Rectal smooth muscle tissue (tissue), 1 donor: ENCODE results near the gene MGAT4B.

ENCODE experiments used
- H3K27ac ChIP-seq: one replicate; pipeline ENCODE4 v1.7.0; 2013; ENCODE audit warnings: low read depth, low read length, inconsistent platforms
- H3K27me3 ChIP-seq: one replicate; pipeline ENCODE4 v1.7.0; 2013; ENCODE audit warnings: low read length; ENCODE audit not compliant: control insufficient read depth, insufficient read depth
- H3K36me3 ChIP-seq: one replicate; pipeline ENCODE4 v1.7.0; 2013; ENCODE audit warnings: low read length; ENCODE audit not compliant: control insufficient read depth, insufficient read depth
- H3K4me1 ChIP-seq: one replicate; pipeline ENCODE4 v1.7.0; 2013; ENCODE audit warnings: low read length; ENCODE audit not compliant: control insufficient read depth, insufficient read depth
- H3K4me3 ChIP-seq: one replicate; pipeline ENCODE4 v1.7.0; 2013; ENCODE audit warnings: low read length
- H3K9ac ChIP-seq: one replicate; pipeline ENCODE4 v1.7.0; 2013; ENCODE audit warnings: low read length

Gene MGAT4B

GRCh38 chr5:179801304-179802206 is 5.1 kb downstream of the MGAT4B start:
- H3K4me1 ChIP-seq, result peaks cover 9% of the 10 kb centered on the region
- H3K4me3 ChIP-seq, result no peak overlapping the region
- H3K36me3 ChIP-seq, result peaks cover 23% of the 10 kb centered on the region
- no peaks in the 10 kb centered on the region for H3K27me3 ChIP-seq
- H3K27ac ChIP-seq, result no peak overlapping the region
- no peak overlapping the region for H3K9ac ChIP-seq

GRCh38 chr5:179800696-179801201 is 5.9 kb downstream of the MGAT4B start:
- no peak overlapping the region for H3K4me3 ChIP-seq
- peaks cover 23% of the 10 kb centered on the region for H3K36me3 ChIP-seq
- H3K4me1 ChIP-seq, result peaks cover 9% of the 10 kb centered on the region

GRCh38 chr5:179800071-179800695 is 6.5 kb downstream of the MGAT4B start:
- Histone ChIP-seq H3K4me3 (no peak overlapping the region), H3K36me3 (peaks cover 23% of the 10 kb centered on the region), H3K9ac (no peak overlapping the region), H3K4me1 (peaks cover 5% of the 10 kb centered on the region), H3K27me3 (no peaks in the 10 kb centered on the region), H3K27ac (no peak overlapping the region)

More at GRCh38 chr5:179800696-179801201, 5.9 kb downstream of the MGAT4B start:
- Histone ChIP-seq H3K9ac (no peak overlapping the region), H3K27ac (no peak overlapping the region), H3K27me3 (no peaks in the 10 kb centered on the region)

GRCh38 chr5:179799644-179799973 is 7.1 kb downstream of the MGAT4B start:
- Histone ChIP-seq H3K27me3 (no peaks in the 10 kb centered on the region), H3K36me3 (peaks cover 23% of the 10 kb centered on the region), H3K4me3 (no peak overlapping the region), H3K27ac (no peak overlapping the region), H3K4me1 (no peaks in the 10 kb centered on the region), H3K9ac (no peak overlapping the region)

- Histone ChIP-seq H3K9ac (no peak overlapping the region), H3K27ac (no peak overlapping the region), H3K4me3 (no peak overlapping the region), H3K4me1 (no peaks in the 10 kb centered on the region), H3K36me3 (peaks cover 23% of the 10 kb centered on the region), H3K27me3 (no peaks in the 10 kb centered on the region)
These were observed 7.7 kb downstream of the MGAT4B start for GRCh38 chr5:179798771-179799643.

GRCh38 chr5:179798144-179798770 is 8.4 kb downstream of the MGAT4B start:
- no peak overlapping the region for H3K9ac ChIP-seq
- H3K27me3 ChIP-seq, result no peaks in the 10 kb centered on the region
- no peak overlapping the region for H3K4me3 ChIP-seq
- H3K4me1 ChIP-seq, result no peaks in the 10 kb centered on the region
- H3K36me3 ChIP-seq, result peaks cover 23% of the 10 kb centered on the region
- H3K27ac ChIP-seq, result no peak overlapping the region

- Histone ChIP-seq H3K4me3 (no peak overlapping the region), H3K27me3 (no peaks in the 10 kb centered on the region), H3K27ac (no peak overlapping the region), H3K9ac (no peak overlapping the region), H3K36me3 (peaks cover 23% of the 10 kb centered on the region), H3K4me1 (no peaks in the 10 kb centered on the region)
These were observed 8.9 kb downstream of the MGAT4B start for GRCh38 chr5:179797741-179798140.

GRCh38 chr5:179796877-179797608 is 9.6 kb downstream of the MGAT4B start:
- Histone ChIP-seq H3K27ac (peak overlapping the region; percentile 43), H3K27me3 (no peaks in the 10 kb centered on the region), H3K9ac (no peak overlapping the region), H3K36me3 (peaks cover 25% of the 10 kb centered on the region), H3K4me1 (no peaks in the 10 kb centered on the region), H3K4me3 (peak overlapping the region; percentile 61)

- no peaks in the 10 kb centered on the region for H3K27me3 ChIP-seq
These were observed 10.5 kb downstream of the MGAT4B start for GRCh38 chr5:179795863-179796833.

GRCh38 chr5:179795049-179795862 is 11.4 kb downstream of the MGAT4B start:
- peak overlapping the region; percentile 67 for H3K4me3 ChIP-seq
- H3K9ac ChIP-seq, result peak overlapping the region; percentile 21
- H3K4me1 ChIP-seq, result no peaks in the 10 kb centered on the region
- no peaks in the 10 kb centered on the region for H3K27me3 ChIP-seq
- no peak overlapping the region for H3K27ac ChIP-seq
- peaks cover 25% of the 10 kb centered on the region for H3K36me3 ChIP-seq

More at GRCh38 chr5:179795863-179796833, 10.5 kb downstream of the MGAT4B start:
- H3K4me1 ChIP-seq, result no peaks in the 10 kb centered on the region
- peak overlapping the region; percentile 51 for H3K9ac ChIP-seq
- peaks cover 25% of the 10 kb centered on the region for H3K36me3 ChIP-seq
- peak overlapping the region; percentile 67 for H3K4me3 ChIP-seq
- H3K27ac ChIP-seq, result peak overlapping the region; percentile 43
